ENCODE results near the gene IRF2BP1.

IRF2BP1 gene

GRCh38 chr19:45863335-45863839 is 22.6 kb downstream of the IRF2BP1 start:
- DNase-seq (ENCODE audit: low read depth in 2 of 2, low spot score in 1 of 2) = no peak

GRCh38 chr19:45862564-45863334 is 23.2 kb downstream of the IRF2BP1 start, which contains the start of gene SYMPK:
Gene SYMPK (minus strand): TSS chr19:45863147. CDS start chr19:45854495, 8,652 bp downstream.
- DNase-seq (ENCODE audit: low read depth in 2 of 2, low spot score in 1 of 2) = peak; percentile 95 to 98

GRCh38 chr19:45862271-45862563 is 23.7 kb downstream of the IRF2BP1 start:
- DNase-seq (ENCODE audit: low read depth in 2 of 2, low spot score in 1 of 2) = no peak

- no peak for DNase-seq (ENCODE audit: low read depth in 2 of 2, low spot score in 1 of 2)
Measured at GRCh38 chr19:45860359-45861259, 25.3 kb downstream of the IRF2BP1 start.

- DNase-seq (ENCODE audit: low read depth in 2 of 2, low spot score in 1 of 2) = no peak
Measured at GRCh38 chr19:45854167-45854778, 31.7 kb downstream of the IRF2BP1 start.

- no peak for DNase-seq (ENCODE audit: low read depth in 2 of 2, low spot score in 1 of 2)
Measured at GRCh38 chr19:45852983-45853382, 33.0 kb downstream of the IRF2BP1 start.

GRCh38 chr19:45852145-45852750 is 33.7 kb downstream of the IRF2BP1 start:
- no peak for DNase-seq (ENCODE audit: low read depth in 2 of 2, low spot score in 1 of 2)

- no peak for DNase-seq (ENCODE audit: low read depth in 2 of 2, low spot score in 1 of 2)
Measured at GRCh38 chr19:45848922-45849321, 37.0 kb downstream of the IRF2BP1 start.

GRCh38 chr19:45847663-45848062 is 38.3 kb downstream of the IRF2BP1 start:
- no peak for DNase-seq (ENCODE audit: low read depth in 2 of 2, low spot score in 1 of 2)

- no peak for DNase-seq (ENCODE audit: low read depth in 2 of 2, low spot score in 1 of 2)
Measured at GRCh38 chr19:45842198-45842597, 43.7 kb downstream of the IRF2BP1 start.

- no peak for DNase-seq (ENCODE audit: low read depth in 2 of 2, low spot score in 1 of 2)
Measured at GRCh38 chr19:45834970-45835369, 51.0 kb downstream of the IRF2BP1 start.

Measured in stimulated activated CD8-positive, alpha-beta memory T cell treated with anti-CD3 and anti-CD28 coated beads, Interleukin-4, amount 100 ng/mL, for 1 hour (primary cell).